ENCODE results near the gene HRG. TPM values are rescaled to one million over a fixed set of nuclear protein-coding genes. Genes with fewer than 3 reads are reported as not detected.

HRG gene
- polyA plus RNA-seq, 1 of the 3 experiments (the other 2 are of a cell fraction): not detected

- Histone ChIP-seq H3K36me3 (replicated peaks in 1 of 2; ENCODE audit: control insufficient read depth in 1 of 2, insufficient read depth in 2 of 2, low read length in 1 of 2) (no peaks in the 10 kb centered on the region), H3K4me1 (ENCODE audit: control insufficient read depth in 1 of 2, insufficient read depth in 2 of 2, low read depth in 1 of 2, low read length in 1 of 2) (no peaks in the 10 kb centered on the region; a peak in 1 of 4 replicates), H3K9me3 (no peaks in the 10 kb centered on the region), H3K27ac (ENCODE audit: low read depth in 2 of 2, low read length in 1 of 2) (no peak overlapping the region), H3K79me2 (ENCODE audit: insufficient read depth) (no peaks in the 10 kb centered on the region), H2AFZ (ENCODE audit: low read depth) (no peak overlapping the region), H3K9ac (no peak overlapping the region), H3F3A (replicated peaks; ENCODE audit: insufficient read depth) (no peaks in the 10 kb centered on the region), H3K9me2 (no peaks in the 10 kb centered on the region), H4K20me1 (ENCODE audit: insufficient read depth) (no peaks in the 10 kb centered on the region), H3K4me2 (no peak overlapping the region), H3K27me3 (ENCODE audit: insufficient read depth) (no peaks in the 10 kb centered on the region; the same call in 1 of the 2 replicates), H3K4me3 (ENCODE audit: low read depth in 2 of 2, low read length in 1 of 2) (no peak overlapping the region)
- WGBS (ENCODE audit: low lambda C conversion rate): 59% methylated on average over 2 of the region's 2 CpGs
- DNase-seq: no peak
- ChIA-PET CTCF (no interaction called here), POLR2A (no interaction called here)
- TF ChIP-seq NFIC (IDR thresholded peaks at IDR 0.05; ENCODE audit: borderline replicate concordance): no peak
- TF ChIP-seq RFX5 (IDR thresholded peaks at IDR 0.05; ENCODE audit: low read length): no peak
- TF ChIP-seq NRF1 (IDR thresholded peaks at IDR 0.05; ENCODE audit: low read depth, low read length): no peak
- TF ChIP-seq RXRA (IDR thresholded peaks at IDR 0.05; ENCODE audit: borderline replicate concordance, low read depth): no peak
- no peak for TF ChIP-seq REST (IDR thresholded peaks at IDR 0.05; ENCODE audit: low read depth, low read length)
- no peak for TF ChIP-seq YY1 (IDR thresholded peaks at IDR 0.05; ENCODE audit: low read depth)
- TF ChIP-seq FOSL2 (IDR thresholded peaks at IDR 0.05; ENCODE audit: borderline replicate concordance, low read depth): no peak
- TF ChIP-seq RCOR1 (IDR thresholded peaks at IDR 0.05; ENCODE audit: low read length): no peak
- no peak for TF ChIP-seq GABPA (IDR thresholded peaks at IDR 0.05; ENCODE audit: low read depth)
Measured at GRCh38 chr3:186696522-186696921, 30.7 kb downstream of the HRG start.

DNA sequence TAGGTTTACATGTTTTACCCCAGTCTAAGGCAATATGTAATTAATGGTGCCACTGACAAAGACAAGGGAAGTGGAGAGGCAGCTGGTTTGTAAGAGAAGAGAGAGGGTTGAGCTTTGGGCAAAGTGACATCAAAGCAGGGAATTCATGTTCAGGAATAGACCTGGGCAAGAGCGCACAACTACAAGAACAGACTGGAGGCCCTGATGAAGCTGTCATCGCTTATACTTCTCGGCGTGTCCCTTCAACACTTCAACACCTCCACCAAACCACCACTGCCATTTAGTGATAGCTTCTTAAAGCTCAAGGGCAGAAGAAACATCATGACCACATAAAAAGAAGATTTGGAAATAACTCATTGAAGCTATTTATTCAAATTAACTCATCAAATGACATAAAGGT is 31.7 kb downstream of the HRG start:
- Histone ChIP-seq H3K36me3 (replicated peaks in 1 of 2; ENCODE audit: control insufficient read depth in 1 of 2, insufficient read depth in 2 of 2, low read length in 1 of 2) (no peaks in the 10 kb centered on the region), H3K9me2 (no peaks in the 10 kb centered on the region), H3K4me3 (ENCODE audit: low read depth in 2 of 2, low read length in 1 of 2) (no peak overlapping the region), H4K20me1 (ENCODE audit: insufficient read depth) (no peaks in the 10 kb centered on the region), H3K4me2 (no peak overlapping the region), H3K9ac (no peak overlapping the region), H3K79me2 (ENCODE audit: insufficient read depth) (no peaks in the 10 kb centered on the region), H3K27ac (ENCODE audit: low read depth in 2 of 2, low read length in 1 of 2) (no peak overlapping the region), H3F3A (replicated peaks; ENCODE audit: insufficient read depth) (no peaks in the 10 kb centered on the region), H3K4me1 (ENCODE audit: control insufficient read depth in 1 of 2, insufficient read depth in 2 of 2, low read depth in 1 of 2, low read length in 1 of 2) (no peaks in the 10 kb centered on the region; a peak in 1 of 4 replicates), H3K27me3 (ENCODE audit: insufficient read depth) (no peaks in the 10 kb centered on the region; the same call in 1 of the 2 replicates), H2AFZ (ENCODE audit: low read depth) (no peak overlapping the region), H3K9me3 (no peaks in the 10 kb centered on the region)
- WGBS (ENCODE audit: low lambda C conversion rate): 53% methylated on average over 4 of the region's 4 CpGs
- ChIA-PET POLR2A (no interaction called here), CTCF (interaction anchor here (0.6 to 1.2 kb wide), 5 partner anchors 19 to 439 kb away, joined by 3 to 4 read pairs (median 4); no protein-coding TSS in a partner anchor)
- DNase-seq: no peak
- TF ChIP-seq, protein P1, sequence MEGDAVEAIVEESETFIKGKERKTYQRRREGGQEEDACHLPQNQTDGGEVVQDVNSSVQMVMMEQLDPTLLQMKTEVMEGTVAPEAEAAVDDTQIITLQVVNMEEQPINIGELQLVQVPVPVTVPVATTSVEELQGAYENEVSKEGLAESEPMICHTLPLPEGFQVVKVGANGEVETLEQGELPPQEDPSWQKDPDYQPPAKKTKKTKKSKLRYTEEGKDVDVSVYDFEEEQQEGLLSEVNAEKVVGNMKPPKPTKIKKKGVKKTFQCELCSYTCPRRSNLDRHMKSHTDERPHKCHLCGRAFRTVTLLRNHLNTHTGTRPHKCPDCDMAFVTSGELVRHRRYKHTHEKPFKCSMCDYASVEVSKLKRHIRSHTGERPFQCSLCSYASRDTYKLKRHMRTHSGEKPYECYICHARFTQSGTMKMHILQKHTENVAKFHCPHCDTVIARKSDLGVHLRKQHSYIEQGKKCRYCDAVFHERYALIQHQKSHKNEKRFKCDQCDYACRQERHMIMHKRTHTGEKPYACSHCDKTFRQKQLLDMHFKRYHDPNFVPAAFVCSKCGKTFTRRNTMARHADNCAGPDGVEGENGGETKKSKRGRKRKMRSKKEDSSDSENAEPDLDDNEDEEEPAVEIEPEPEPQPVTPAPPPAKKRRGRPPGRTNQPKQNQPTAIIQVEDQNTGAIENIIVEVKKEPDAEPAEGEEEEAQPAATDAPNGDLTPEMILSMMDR (IDR thresholded peaks at IDR 0.05): no peak
- TF ChIP-seq TAF1 (IDR thresholded peaks at IDR 0.05; ENCODE audit: borderline replicate concordance, low read depth, low read length) (no peak), GATA2 (CRISPR knock-in tag; IDR thresholded peaks at IDR 0.05) (no peak), YY1 (IDR thresholded peaks at IDR 0.05; ENCODE audit: low read depth) (no peak)

All from SK-N-SH (cell line).